ENCODE data around the gene STX8.
"Not testable (repeated sequence)": the region's sequence is repeated elsewhere in the genome, so short reads cannot be mapped to it uniquely, and the experiment has no call there.

The STX8 gene

GRCh38 chr17:9339958-9340357, 235.7 kb downstream of the STX8 start (continued):
- no peak for TF ChIP-seq GLI2 (tag by site-specific recombination; IDR thresholded peaks at IDR 0.05; ENCODE audit: borderline replicate concordance, low read depth)
- TF ChIP-seq ZNF121 (tag by site-specific recombination; IDR thresholded peaks at IDR 0.05) = no peak
- TF ChIP-seq ZNF558 (tag by site-specific recombination; IDR thresholded peaks at IDR 0.05) = no peak

GRCh38 chr17:9339482-9339881, 236.1 kb downstream of the STX8 start:
- H3K27ac ChIP-seq (ENCODE audit: extremely low read depth, low read depth, low read length); H3K36me3 ChIP-seq (ENCODE audit: control insufficient read depth in 2 of 2, insufficient read depth in 1 of 2, low read length in 2 of 2); H3K9me3 ChIP-seq (ENCODE audit: control insufficient read depth, insufficient read depth, low read depth, low read length); POLR2A ChIA-PET; H3K4me1 ChIP-seq (ENCODE audit: control insufficient read depth, insufficient read depth, low read length); H3K4me3 ChIP-seq (ENCODE audit: low read depth, low read length): not testable (repeated sequence)
- CTCF ChIA-PET = interaction anchor here (0.5 to 0.6 kb wide), 2 partner anchors 14 to 53 kb away, joined by 3 read pairs; no protein-coding TSS in a partner anchor

- CTCF ChIA-PET = interaction anchor here (0.7 to 1.2 kb wide), 2 partner anchors 15 to 132 kb away, joined by 3 to 4 read pairs; no protein-coding TSS in a partner anchor
- TF ChIP-seq ZNF138 (tag by site-specific recombination; IDR thresholded peaks at IDR 0.05; ENCODE audit: borderline replicate concordance) = no peak
- TF ChIP-seq ZNF843 (tag by site-specific recombination; IDR thresholded peaks at IDR 0.05) = no peak
- no peak for TF ChIP-seq OSR2 (tag by site-specific recombination; IDR thresholded peaks at IDR 0.05)
- TF ChIP-seq ZNF792 (tag by site-specific recombination; IDR thresholded peaks at IDR 0.05) = no peak
- no peak for TF ChIP-seq ZNF18 (tag by site-specific recombination; IDR thresholded peaks at IDR 0.05)
- no peak for TF ChIP-seq ZNF398 (tag by site-specific recombination; IDR thresholded peaks at IDR 0.05)
- no peak for TF ChIP-seq ZNF513 (tag by site-specific recombination; IDR thresholded peaks at IDR 0.05)
- no peak for TF ChIP-seq ZNF704 (tag by site-specific recombination; IDR thresholded peaks at IDR 0.05)
- TF ChIP-seq ZNF621 (tag by site-specific recombination; IDR thresholded peaks at IDR 0.05) = no peak
- TF ChIP-seq ZNF302 (tag by site-specific recombination; IDR thresholded peaks at IDR 0.05; ENCODE audit: low read depth) = no peak
- TF ChIP-seq ZBTB11 (tag by site-specific recombination; conservative IDR thresholded peaks at IDR 0.05; ENCODE audit: low read depth) = no peak
- TF ChIP-seq WT1 (tag by site-specific recombination; IDR thresholded peaks at IDR 0.05) = no peak
- no peak for TF ChIP-seq ZNF510 (tag by site-specific recombination; IDR thresholded peaks at IDR 0.05; ENCODE audit: insufficient replicate concordance)
- no peak for TF ChIP-seq ZNF16 (tag by site-specific recombination; IDR thresholded peaks at IDR 0.05; ENCODE audit: low read depth)
- TF ChIP-seq ZNF394 (tag by site-specific recombination; IDR thresholded peaks at IDR 0.05; ENCODE audit: borderline replicate concordance) = no peak
- TF ChIP-seq ZNF148 (tag by site-specific recombination; IDR thresholded peaks at IDR 0.05; ENCODE audit: borderline replicate concordance) = no peak
- TF ChIP-seq ZNF2 (tag by site-specific recombination; IDR thresholded peaks at IDR 0.05) = no peak
- no peak for TF ChIP-seq ZNF560 (tag by site-specific recombination; IDR thresholded peaks at IDR 0.05; ENCODE audit: borderline replicate concordance)
Observed at GRCh38 chr17:9336817-9337216, 238.8 kb downstream of the STX8 start.

More at GRCh38 chr17:9336817-9337216, 238.8 kb downstream of the STX8 start:
- Histone ChIP-seq H3K36me3 (ENCODE audit: control insufficient read depth in 2 of 2, insufficient read depth in 1 of 2, low read length in 2 of 2) (no peaks in the 10 kb centered on the region), H3K4me1 (ENCODE audit: control insufficient read depth, insufficient read depth, low read length) (no peaks in the 10 kb centered on the region), H3K4me3 (ENCODE audit: low read depth, low read length) (no peak overlapping the region), H3K27ac (ENCODE audit: extremely low read depth, low read depth, low read length) (no peak overlapping the region), H3K9me3 (ENCODE audit: control insufficient read depth, insufficient read depth, low read depth, low read length) (no peaks in the 10 kb centered on the region)
- POLR2A ChIA-PET = no interaction called here

Measured in HEK293 (cell line).